Testis (tissue), 2 donors: ENCODE results near the gene OR9Q1.
"Not testable (repeated sequence)": the region's sequence is repeated elsewhere in the genome, so short reads cannot be mapped to it uniquely, and the experiment has no call there.

Source experiments
- POLR2A ChIP-seq: fragments of 450-650 bp; IDR thresholded peaks from one replicate; pipeline ENCODE4 v1.6.1; 2017; ENCODE audit warnings: antibody characterized with exemption, mild to moderate bottlenecking, moderate library complexity
- TF ChIP-seq, protein P1 (sequence below), 3 experiments: fragments of 450-650 bp in 2 of 3; fragments of 200-600 bp in 1 of 3; sonication (generic) in 1 of 3; IDR thresholded peaks; one replicate each; pipeline ENCODE4 v1.5.1; 2016 to 2019; ENCODE audit warnings: antibody characterized with exemption in 3 of 3, mild to moderate bottlenecking in 2 of 3, moderate library complexity in 1 of 3

GRCh38 chr11:58212420-58212819 is 188.7 kb downstream of the OR9Q1 start, which contains the start of gene OR1S1:
- TF ChIP-seq, protein P1, sequence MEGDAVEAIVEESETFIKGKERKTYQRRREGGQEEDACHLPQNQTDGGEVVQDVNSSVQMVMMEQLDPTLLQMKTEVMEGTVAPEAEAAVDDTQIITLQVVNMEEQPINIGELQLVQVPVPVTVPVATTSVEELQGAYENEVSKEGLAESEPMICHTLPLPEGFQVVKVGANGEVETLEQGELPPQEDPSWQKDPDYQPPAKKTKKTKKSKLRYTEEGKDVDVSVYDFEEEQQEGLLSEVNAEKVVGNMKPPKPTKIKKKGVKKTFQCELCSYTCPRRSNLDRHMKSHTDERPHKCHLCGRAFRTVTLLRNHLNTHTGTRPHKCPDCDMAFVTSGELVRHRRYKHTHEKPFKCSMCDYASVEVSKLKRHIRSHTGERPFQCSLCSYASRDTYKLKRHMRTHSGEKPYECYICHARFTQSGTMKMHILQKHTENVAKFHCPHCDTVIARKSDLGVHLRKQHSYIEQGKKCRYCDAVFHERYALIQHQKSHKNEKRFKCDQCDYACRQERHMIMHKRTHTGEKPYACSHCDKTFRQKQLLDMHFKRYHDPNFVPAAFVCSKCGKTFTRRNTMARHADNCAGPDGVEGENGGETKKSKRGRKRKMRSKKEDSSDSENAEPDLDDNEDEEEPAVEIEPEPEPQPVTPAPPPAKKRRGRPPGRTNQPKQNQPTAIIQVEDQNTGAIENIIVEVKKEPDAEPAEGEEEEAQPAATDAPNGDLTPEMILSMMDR (IDR thresholded peaks at IDR 0.05): not testable (repeated sequence)
- TF ChIP-seq POLR2A: not testable (repeated sequence)
